ENCODE results near the gene EIF2S1. TPM values are rescaled to one million over a fixed set of nuclear protein-coding genes. Genes with fewer than 3 reads are reported as not detected.

EIF2S1 gene
- total and polyA plus RNA-seq, 2 of the 13 experiments (the other 11 are each of a cell fraction or from before 2014, with no cell fraction given): 49.1 to 246 TPM

GRCh38 chr14:67428501-67429031 is 68.4 kb downstream of the EIF2S1 start (continued):
- 0 out of 2 replicates have a peak, but pooled peaks have one; percentile 47 for TF ChIP-seq ZGPAT (CRISPR knock-in tag; IDR thresholded peaks at IDR 0.05)
- TF ChIP-seq HOXD1 (CRISPR knock-in tag; IDR thresholded peaks at IDR 0.05): no peak
- TF ChIP-seq ZBTB20 (CRISPR knock-in tag; IDR thresholded peaks at IDR 0.05; ENCODE audit: borderline replicate concordance, low read depth): no peak
- no peak for TF ChIP-seq TP53 (CRISPR knock-in tag; conservative IDR thresholded peaks at IDR 0.05)
- no peak for TF ChIP-seq PRDM10 (CRISPR knock-in tag; IDR thresholded peaks at IDR 0.05; ENCODE audit: low read depth)
- no peak for TF ChIP-seq BRCA1 (CRISPR knock-in tag; IDR thresholded peaks at IDR 0.05)
- TF ChIP-seq ELF1 (CRISPR knock-in tag; IDR thresholded peaks at IDR 0.05): 0 out of 2 replicates have a peak, but pooled peaks have one; percentile 17
- no peak for TF ChIP-seq NRL (CRISPR knock-in tag; IDR thresholded peaks at IDR 0.05; ENCODE audit: borderline replicate concordance)
- TF ChIP-seq ZNF598 (CRISPR knock-in tag; IDR thresholded peaks at IDR 0.05; ENCODE audit: borderline replicate concordance): no peak
- TF ChIP-seq ZNF580 (CRISPR knock-in tag; IDR thresholded peaks at IDR 0.05; ENCODE audit: borderline replicate concordance, low read depth): no peak
- no peak for TF ChIP-seq ZNF550 (CRISPR knock-in tag; IDR thresholded peaks at IDR 0.05; ENCODE audit: borderline replicate concordance)
- peak in 1 of 2 experiments; percentile 19; a peak in 1 of 4 replicates for TF ChIP-seq EP300 (IDR thresholded peaks at IDR 0.05; ENCODE audit: low read depth in 2 of 2, low read length in 2 of 2)
- no peak for TF ChIP-seq EP300 (CRISPR knock-in tag; IDR thresholded peaks at IDR 0.05; ENCODE audit: borderline replicate concordance)
- TF ChIP-seq ZNF124 (CRISPR knock-in tag; IDR thresholded peaks at IDR 0.05): 0 out of 2 replicates have a peak, but pooled peaks have one; percentile 43
- no peak for TF ChIP-seq SAP130 (CRISPR knock-in tag; IDR thresholded peaks at IDR 0.05; ENCODE audit: low read depth)
- TF ChIP-seq ZNF780A (CRISPR knock-in tag; IDR thresholded peaks at IDR 0.05): no peak
- TF ChIP-seq ZNF432 (CRISPR knock-in tag; IDR thresholded peaks at IDR 0.05; ENCODE audit: borderline replicate concordance): no peak
- TF ChIP-seq ZNF44 (CRISPR knock-in tag; IDR thresholded peaks at IDR 0.05): no peak
- TF ChIP-seq FOXK2 (IDR thresholded peaks at IDR 0.05): no peak
- no peak for TF ChIP-seq THAP7 (CRISPR knock-in tag; IDR thresholded peaks at IDR 0.05)
- peak; percentile 27; the same call in 1 of the 2 replicates for TF ChIP-seq ZNF800 (CRISPR knock-in tag; IDR thresholded peaks at IDR 0.05)
- TF ChIP-seq HNRNPL (IDR thresholded peaks at IDR 0.05; ENCODE audit: low read depth, low read length): no peak
- no peak for TF ChIP-seq CBFB (CRISPR knock-in tag; IDR thresholded peaks at IDR 0.05)
- TF ChIP-seq STAG1 (CRISPR knock-in tag; IDR thresholded peaks at IDR 0.05): no peak
